Mammary epithelial cell (primary cell): ENCODE data around the gene WASHC3.
"Not testable (repeated sequence)": the region's sequence is repeated elsewhere in the genome, so short reads cannot be mapped to it uniquely, and the experiment has no call there.

ENCODE experiments used
- EZH2 ChIP-seq: IDR thresholded peaks from 2 replicates; pipeline ENCODE4 v1.6.1; 2012; ENCODE audit warnings: low read length, inconsistent platforms, borderline replicate concordance
- TF ChIP-seq, protein P1 (sequence below), 2 donors: IDR thresholded peaks in 1 of 2; conservative IDR thresholded peaks in 1 of 2; 2 replicates each; pipeline ENCODE4 v1.5.1; 2011 to 2012; ENCODE audit warnings: inconsistent platforms in 2 of 2, low read length in 2 of 2, mild to moderate bottlenecking in 2 of 2, control low read depth in 1 of 2, low read depth in 1 of 2; ENCODE audit not compliant: insufficient read depth in 1 of 2; ENCODE audit errors: extremely low read depth in 1 of 2

- TF ChIP-seq, protein P1, sequence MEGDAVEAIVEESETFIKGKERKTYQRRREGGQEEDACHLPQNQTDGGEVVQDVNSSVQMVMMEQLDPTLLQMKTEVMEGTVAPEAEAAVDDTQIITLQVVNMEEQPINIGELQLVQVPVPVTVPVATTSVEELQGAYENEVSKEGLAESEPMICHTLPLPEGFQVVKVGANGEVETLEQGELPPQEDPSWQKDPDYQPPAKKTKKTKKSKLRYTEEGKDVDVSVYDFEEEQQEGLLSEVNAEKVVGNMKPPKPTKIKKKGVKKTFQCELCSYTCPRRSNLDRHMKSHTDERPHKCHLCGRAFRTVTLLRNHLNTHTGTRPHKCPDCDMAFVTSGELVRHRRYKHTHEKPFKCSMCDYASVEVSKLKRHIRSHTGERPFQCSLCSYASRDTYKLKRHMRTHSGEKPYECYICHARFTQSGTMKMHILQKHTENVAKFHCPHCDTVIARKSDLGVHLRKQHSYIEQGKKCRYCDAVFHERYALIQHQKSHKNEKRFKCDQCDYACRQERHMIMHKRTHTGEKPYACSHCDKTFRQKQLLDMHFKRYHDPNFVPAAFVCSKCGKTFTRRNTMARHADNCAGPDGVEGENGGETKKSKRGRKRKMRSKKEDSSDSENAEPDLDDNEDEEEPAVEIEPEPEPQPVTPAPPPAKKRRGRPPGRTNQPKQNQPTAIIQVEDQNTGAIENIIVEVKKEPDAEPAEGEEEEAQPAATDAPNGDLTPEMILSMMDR (conservative IDR thresholded peaks at IDR 0.05 in 1 of 2, IDR thresholded peaks at IDR 0.05 in 1 of 2; ENCODE audit: extremely low read depth in 1 of 2, insufficient read depth in 1 of 2, low read depth in 1 of 2, low read length in 2 of 2) = not testable (repeated sequence)
- not testable (repeated sequence) for TF ChIP-seq EZH2
Measured at GRCh38 chr12:102072092-102072491, 10.3 kb upstream of the WASHC3 start.
